IMR-90 (cell line): Measurements from ENCODE around the gene ATG7. TPM values are rescaled to one million over a fixed set of nuclear protein-coding genes. Genes with fewer than 3 reads are reported as not detected.
"Not testable (repeated sequence)": the region's sequence is repeated elsewhere in the genome, so short reads cannot be mapped to it uniquely, and the experiment has no call there.

ENCODE experiments used
- ATAC-seq: fragments of 200-7000 bp; cut with Tn5 transposase; 2 replicates; pipeline ENCODE4 v1.9.1; 2020; ENCODE audit warnings: low read depth, mild to moderate bottlenecking, moderate library complexity
- BruUV-seq: library from RNA; stranded (reverse); fragments of 400-500 nt; replicated peaks from 2 replicates; lab custom pipeline; 2021; lab: Mats Ljungman, UMichigan
- CTCF ChIA-PET: fragments of 300-600 bp; formaldehyde crosslinking; extraction: SDS; loops from one replicate; lab custom pipeline; 2021; ENCODE audit warnings: antibody characterized with exemption; lab: Yijun Ruan, JAX
- POLR2A ChIA-PET: fragments of 300-600 bp; sonication (Branson Sonifier 250); formaldehyde crosslinking; loops from one replicate; lab custom pipeline; 2022; ENCODE audit warnings: antibody characterized with exemption; ENCODE audit not compliant: unreplicated experiment; lab: Charles Lee
- DNase-seq: peaks from one replicate; pipeline ENCODE4 v3.0.0; 2013
- H2AFZ ChIP-seq: replicated peaks from 2 replicates; pipeline ENCODE3; 2013; ENCODE audit warnings: low read length, mild to moderate bottlenecking; ENCODE audit not compliant: poor library complexity
- H2AK5ac ChIP-seq: 2 replicates; pipeline ENCODE4 v1.6.1; 2013; ENCODE audit warnings: low read depth, low read length, inconsistent platforms
- H2AK9ac ChIP-seq: replicated peaks from 2 replicates; pipeline ENCODE3; 2013; ENCODE audit warnings: mild to moderate bottlenecking, low read depth, low read length, moderate library complexity; ENCODE audit not compliant: poor library complexity
- H2BK120ac ChIP-seq: 2 replicates; pipeline ENCODE4 v1.6.1; 2013; ENCODE audit warnings: low read depth, low read length, inconsistent platforms
- H2BK15ac ChIP-seq: 3 replicates; pipeline ENCODE4 v1.6.1; 2013; ENCODE audit warnings: low read depth, low read length, inconsistent platforms
- H2BK20ac ChIP-seq: 2 replicates; pipeline ENCODE4 v1.6.1; 2013; ENCODE audit warnings: low read depth, mild to moderate bottlenecking, inconsistent platforms, low read length, moderate library complexity
- H2BK5ac ChIP-seq: 2 replicates; pipeline ENCODE4 v1.6.1; 2013; ENCODE audit warnings: mild to moderate bottlenecking, low read depth, low read length, inconsistent platforms; ENCODE audit not compliant: poor library complexity, severe bottlenecking
- H3K14ac ChIP-seq: replicated peaks from 2 replicates; pipeline ENCODE4 v1.6.1; 2013; ENCODE audit warnings: low read depth, low read length, inconsistent platforms
- H3K18ac ChIP-seq: 2 replicates; pipeline ENCODE4 v1.6.1; 2013; ENCODE audit warnings: low read depth, low read length, control low read depth
- H3K23ac ChIP-seq: 2 replicates; pipeline ENCODE4 v1.6.1; 2013; ENCODE audit warnings: low read depth, low read length, inconsistent platforms
- H3K27ac ChIP-seq: 2 replicates; pipeline ENCODE4 v1.5.1; 2013; ENCODE audit warnings: mild to moderate bottlenecking, control low read depth, low read length; ENCODE audit not compliant: insufficient read depth
- H3K27me3 ChIP-seq: 2 replicates; pipeline ENCODE4 v1.6.1; 2013; ENCODE audit warnings: low read length; ENCODE audit not compliant: control insufficient read depth, insufficient read depth
- H3K36me3 ChIP-seq: 2 replicates; pipeline ENCODE4 v1.6.1; 2013; ENCODE audit warnings: low read length, mixed read lengths; ENCODE audit not compliant: control insufficient read depth, insufficient read depth
- H3K4ac ChIP-seq: 2 replicates; pipeline ENCODE4 v1.6.1; 2013; ENCODE audit warnings: low read depth, low read length, inconsistent platforms
- H3K4me1 ChIP-seq: 2 replicates; pipeline ENCODE4 v1.6.1; 2013; ENCODE audit warnings: low read length, mixed read lengths; ENCODE audit not compliant: control insufficient read depth, insufficient read depth
- H3K4me2 ChIP-seq: 2 replicates; pipeline ENCODE4 v1.6.1; 2013; ENCODE audit warnings: low read depth, mild to moderate bottlenecking, control low read depth, low read length, moderate library complexity
- H3K4me3 ChIP-seq: 2 replicates; pipeline ENCODE4 v1.5.1; 2013; ENCODE audit warnings: low read depth, mild to moderate bottlenecking, control low read depth, low read length, moderate library complexity; ENCODE audit not compliant: insufficient read depth
- H3K56ac ChIP-seq: 2 replicates; pipeline ENCODE4 v1.6.1; 2013; ENCODE audit warnings: low read length, inconsistent platforms; ENCODE audit not compliant: insufficient read depth; ENCODE audit errors: extremely low read depth
- H3K79me1 ChIP-seq, 2 experiments: 2 replicates each; pipeline ENCODE4 v1.6.1; 2013; ENCODE audit warnings: low read length in 2 of 2, inconsistent platforms in 1 of 2, low read depth in 1 of 2
- H3K9ac ChIP-seq: 2 replicates; pipeline ENCODE4 v1.6.1; 2013; ENCODE audit warnings: low read depth, low read length, control low read depth
- H3K9me1 ChIP-seq: 2 replicates; pipeline ENCODE4 v1.6.1; 2013; ENCODE audit warnings: low read length, inconsistent platforms; ENCODE audit not compliant: insufficient read depth
- H3K9me3 ChIP-seq: 2 replicates; pipeline ENCODE4 v1.6.1; 2013; ENCODE audit warnings: low read length; ENCODE audit not compliant: control insufficient read depth, insufficient read depth
- H4K20me1 ChIP-seq: 2 replicates; pipeline ENCODE4 v1.6.1; 2013; ENCODE audit warnings: low read length, inconsistent platforms; ENCODE audit not compliant: insufficient read depth
- H4K5ac ChIP-seq: 2 replicates; pipeline ENCODE4 v1.6.1; 2013; ENCODE audit warnings: mild to moderate bottlenecking, low read depth, low read length, control low read depth
- H4K8ac ChIP-seq, 2 experiments: 2 replicates each; pipeline ENCODE4 v1.6.1; 2013; ENCODE audit warnings: low read depth in 2 of 2, low read length in 2 of 2, control low read depth in 1 of 2, inconsistent platforms in 1 of 2
- H4K91ac ChIP-seq: 2 replicates; pipeline ENCODE4 v1.6.1; 2013; ENCODE audit warnings: low read depth, low read length, inconsistent platforms; ENCODE audit not compliant: insufficient read depth
- WGBS, 2 experiments: methylation state at CpG; one replicate each; pipeline versions ENCODE4 v1.1.5 to v1.1.7; 2013; ENCODE audit warnings: missing lambda C conversion rate in 2 of 2; ENCODE audit not compliant: insufficient read length in 1 of 2; ENCODE audit errors: extremely low coverage in 2 of 2; 5-methylcytosine and 5-hydroxymethylcytosine counted together
- dilution Hi-C: fragments of 300-500 bp; cut with HindIII; formaldehyde crosslinking; loops from one replicate; pipeline ENCODE4 v1.14.3; 2018; ENCODE audit warnings: low sequenced_read_pairs; ENCODE audit not compliant: unreplicated experiment
- in situ Hi-C: fragments of 300-500 bp; cut with MboI; formaldehyde crosslinking; loops from 3 replicates; pipeline ENCODE4 v1.14.3; 2019; ENCODE audit warnings: low sequenced_read_pairs, inconsistent platforms, mixed read lengths
- intact Hi-C: fragments of 100-400 bp; cut with micrococcal nuclease; formaldehyde crosslinking; loops from 2 replicates; pipeline ENCODE4 v1.10.0; 2022
- polyA plus RNA-seq, 3 experiments: library from polyadenylated mRNA; depleted of rRNA; stranded (reverse); fragments of >200 nt; gene quantifications; 2 replicates each; pipeline ENCODE4 v1.2.3, GENCODE V29; 2012; ENCODE audit warnings: low replicate concordance in 1 of 3
- total RNA-seq: library from RNA; depleted of rRNA; stranded (reverse); fragments of >200 nt; gene quantifications from 2 replicates; pipeline ENCODE4 v1.2.3, GENCODE V29; 2012

The ATG7 gene
- total and polyA plus RNA-seq, 2 of the 4 experiments (the other 2 are of a cell fraction): 15.6 to 51.4 TPM

DNA sequence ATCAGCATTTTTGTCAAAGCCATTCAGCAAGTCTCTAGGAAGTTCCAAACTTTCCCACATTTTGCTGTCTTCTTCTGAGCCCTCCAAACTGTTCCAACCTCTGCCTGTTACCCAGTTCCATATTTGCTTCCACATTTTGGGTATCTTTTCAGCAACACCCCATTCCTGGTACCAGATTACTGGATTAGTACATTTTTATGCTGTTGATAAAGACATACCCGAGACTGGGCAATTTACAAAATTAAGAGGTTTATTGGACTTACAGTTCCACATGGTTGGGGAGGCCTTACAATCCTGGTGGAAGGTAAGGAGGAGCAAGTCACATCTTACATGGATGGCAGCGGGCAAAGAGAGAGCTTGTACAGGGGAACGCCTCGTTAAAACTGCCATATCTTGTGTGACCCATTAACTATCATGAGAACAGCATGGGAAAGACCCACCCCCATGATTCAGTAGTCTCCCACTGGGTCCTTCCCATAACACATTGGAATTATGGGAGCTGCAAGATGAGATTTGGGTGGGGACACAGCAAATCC is 136.2 kb downstream of the ATG7 start:
- H2BK5ac ChIP-seq, H2BK15ac ChIP-seq, H3K18ac ChIP-seq, H4K8ac ChIP-seq, H2BK120ac ChIP-seq, H3K27ac ChIP-seq, H3K9ac ChIP-seq, ATAC-seq, intact Hi-C loops, H3K4me2 ChIP-seq, H4K91ac ChIP-seq, CTCF ChIA-PET, H2BK20ac ChIP-seq, H3K4me1 ChIP-seq, H3K36me3 ChIP-seq, DNase-seq, dilution Hi-C loops, H3K9me3 ChIP-seq, H2AK9ac ChIP-seq, H3K4me3 ChIP-seq, H2AFZ ChIP-seq, H3K4ac ChIP-seq, H3K56ac ChIP-seq, H3K27me3 ChIP-seq, H2AK5ac ChIP-seq, H3K14ac ChIP-seq, POLR2A ChIA-PET, H3K9me1 ChIP-seq, H4K5ac ChIP-seq, H3K79me1 ChIP-seq, H3K23ac ChIP-seq, in situ Hi-C loops, H4K20me1 ChIP-seq, BruUV-seq: not testable (repeated sequence)
- no CpG with 5 or more reads among the region's 4 CpGs for WGBS, 2 experiments
